Retinal pigment epithelial cell (primary cell): ENCODE results near the gene PITPNM1.

ENCODE experiments used
- DNase-seq: peaks from one replicate; pipeline ENCODE4 v3.0.0-alpha.2; 2010; ENCODE audit warnings: low read depth
- H3K4me3 ChIP-seq: 2 replicates; pipeline ENCODE4 v1.5.1; 2011; ENCODE audit warnings: mild to moderate bottlenecking, low read length, control low read depth, moderate library complexity
- TF ChIP-seq, protein P1 (sequence below): conservative IDR thresholded peaks from 2 replicates; pipeline ENCODE4 v1.5.1; 2011; ENCODE audit warnings: low read depth, low read length, control low read depth, inconsistent platforms

PITPNM1 gene

GRCh38 chr11:67502328-67502979 lies 2.7 kb downstream of the PITPNM1 start:
- TF ChIP-seq, protein P1, sequence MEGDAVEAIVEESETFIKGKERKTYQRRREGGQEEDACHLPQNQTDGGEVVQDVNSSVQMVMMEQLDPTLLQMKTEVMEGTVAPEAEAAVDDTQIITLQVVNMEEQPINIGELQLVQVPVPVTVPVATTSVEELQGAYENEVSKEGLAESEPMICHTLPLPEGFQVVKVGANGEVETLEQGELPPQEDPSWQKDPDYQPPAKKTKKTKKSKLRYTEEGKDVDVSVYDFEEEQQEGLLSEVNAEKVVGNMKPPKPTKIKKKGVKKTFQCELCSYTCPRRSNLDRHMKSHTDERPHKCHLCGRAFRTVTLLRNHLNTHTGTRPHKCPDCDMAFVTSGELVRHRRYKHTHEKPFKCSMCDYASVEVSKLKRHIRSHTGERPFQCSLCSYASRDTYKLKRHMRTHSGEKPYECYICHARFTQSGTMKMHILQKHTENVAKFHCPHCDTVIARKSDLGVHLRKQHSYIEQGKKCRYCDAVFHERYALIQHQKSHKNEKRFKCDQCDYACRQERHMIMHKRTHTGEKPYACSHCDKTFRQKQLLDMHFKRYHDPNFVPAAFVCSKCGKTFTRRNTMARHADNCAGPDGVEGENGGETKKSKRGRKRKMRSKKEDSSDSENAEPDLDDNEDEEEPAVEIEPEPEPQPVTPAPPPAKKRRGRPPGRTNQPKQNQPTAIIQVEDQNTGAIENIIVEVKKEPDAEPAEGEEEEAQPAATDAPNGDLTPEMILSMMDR, result no peak
- no peak overlapping the region for H3K4me3 ChIP-seq
- DNase-seq, result no peak

GRCh38 chr11:67501854-67502253 lies 3.3 kb downstream of the PITPNM1 start:
- TF ChIP-seq, protein P1, result no peak
- H3K4me3 ChIP-seq, result no peak overlapping the region

GRCh38 chr11:67500831-67501715 lies 4.1 kb downstream of the PITPNM1 start:
- H3K4me3 ChIP-seq, result no peak overlapping the region
- TF ChIP-seq, protein P1, result no peak
- DNase-seq, result no peak

More at GRCh38 chr11:67501854-67502253, 3.3 kb downstream of the PITPNM1 start:
- DNase-seq, result no peak

GRCh38 chr11:67500484-67500821 lies 4.7 kb downstream of the PITPNM1 start:
- TF ChIP-seq, protein P1, result no peak
- no peak for DNase-seq
- H3K4me3 ChIP-seq, result no peak overlapping the region

- no peak overlapping the region for H3K4me3 ChIP-seq
- DNase-seq, result no peak
- TF ChIP-seq, protein P1, result no peak
Measured at GRCh38 chr11:67499808-67500483, 5.2 kb downstream of the PITPNM1 start.

- DNase-seq, result no peak
- TF ChIP-seq, protein P1, result no peak
- no peak overlapping the region for H3K4me3 ChIP-seq
Measured at GRCh38 chr11:67498544-67498972, 6.6 kb downstream of the PITPNM1 start.
